Heart right ventricle (tissue), 16 donors: ENCODE results near the gene FA2H. TPM values are rescaled to one million over a fixed set of nuclear protein-coding genes. Genes with fewer than 3 reads are reported as not detected.

Experiments
- ATAC-seq, 8 donors: fragments of 200-7000 bp; cut with Tn5 transposase; one replicate each; pipeline ENCODE4 v1.9.1; 2020; ENCODE audit warnings: mild to moderate bottlenecking in 8 of 8, moderate library complexity in 8 of 8, moderate number of reproducible peaks in 1 of 8
- DNase-seq, 2 donors: peaks; one replicate each; pipeline ENCODE4 v3.0.0-alpha.2; 2020
- H3K27ac ChIP-seq, 10 donors: fragments of 200-600 bp; sonication (generic) in 2 of 10; one replicate each; pipeline versions ENCODE4 v1.5.0 to v1.8.0; 2020 to 2022; ENCODE audit warnings: mild to moderate bottlenecking in 3 of 10
- H3K27me3 ChIP-seq, 7 donors: fragments of 200-600 bp; one replicate each; pipeline ENCODE4 v1.8.0; 2021 to 2022; ENCODE audit warnings: mild to moderate bottlenecking in 2 of 7
- H3K36me3 ChIP-seq, 9 donors: fragments of 200-600 bp; sonication (generic) in 1 of 9; one replicate each; pipeline versions ENCODE4 v1.5.0 to v1.8.0; 2020 to 2022; ENCODE audit warnings: mild to moderate bottlenecking in 2 of 9
- H3K4me1 ChIP-seq, 9 donors: fragments of 200-600 bp; sonication (generic) in 1 of 9; one replicate each; pipeline versions ENCODE4 v1.5.0 to v1.8.0; 2020 to 2022; ENCODE audit warnings: mild to moderate bottlenecking in 4 of 9
- H3K4me3 ChIP-seq, 10 donors: fragments of 200-600 bp; sonication (generic) in 2 of 10; one replicate each; pipeline versions ENCODE4 v1.5.0 to v1.8.0; 2020 to 2022; ENCODE audit warnings: mild to moderate bottlenecking in 7 of 10, moderate library complexity in 2 of 10
- H3K9me3 ChIP-seq, 11 donors: fragments of 200-600 bp in 10 of 11; sonication (generic) in 2 of 11; one replicate each; pipeline versions ENCODE4 v1.5.0 to v1.8.0; 2013 to 2022; ENCODE audit warnings: mild to moderate bottlenecking in 2 of 11, control low read depth in 1 of 11, moderate library complexity in 1 of 11
- CTCF ChIP-seq, 9 donors: fragments of 200-600 bp; sonication (generic) in 2 of 9; IDR thresholded peaks; one replicate each; pipeline versions ENCODE4 v1.5.0 to v1.8.0; 2021 to 2022; ENCODE audit warnings: antibody characterized with exemption in 9 of 9, mild to moderate bottlenecking in 5 of 9, moderate library complexity in 1 of 9
- WGBS, 2 donors: extraction: QIAGEN DNeasy Blood & Tissue Kit; methylation state at CpG; one replicate each; pipeline ENCODE4 v1.1.7; 2013; ENCODE audit warnings: inconsistent platforms in 1 of 2; 5-methylcytosine and 5-hydroxymethylcytosine counted together
- intact Hi-C, 10 donors: fragments of 100-400 bp; cut with DNase I; formaldehyde crosslinking; loops; one replicate each; pipeline versions ENCODE4 v1.11.1 to v1.14.2; 2022
- polyA plus RNA-seq, 2 donors: library from polyadenylated mRNA; stranded (reverse); fragments of 200-250 nt; gene quantifications; one replicate each; pipeline ENCODE4 v1.2.3, GENCODE V29; 2013
- total RNA-seq, 10 donors: library from RNA; stranded (reverse); fragmentation: NEBNext Ultra II Directional in 3 of 10; extraction: Animal tissue kit (Norgen Biotek cat#: 25700) in 3 of 10; gene quantifications; one replicate each; pipeline versions ENCODE4 v1.2.1 to v1.2.4, GENCODE V29; 2021 to 2023
- donor health status: Arrhythmogenic right ventricular cardiomyopathy.
- donor health status: ischemic (EF 13 %, LVEDD 7.1; RV severe dilation, severe dysfunction).
- donor health status: healthy with polysubstance abuse.
- donor health status: DM: no; HTN: yes; CAD: no.
- donor health status: DM: no; HTN: no; CAD: no.
- donor health status: ischemic (EF 25% LVEDD 6.9; RV normal size, moderate dysfunction).
- donor health status: ischemic (EF 25% LVEDD 5.7; RV mildly dilated, moderate dysfunction).
- donor health status: healthy.
- donor health status: DM: yes; HTN: yes; CAD: no.
- donor health status: Ischemic cardiomyopathy.
- donor health status: ischemic (EF 35%, LVEDD 5.7; RV mildly dilated, moderate dysfunction).
- donor health status: nonischemic (EF 11% LVEDD 7.7; RV severe dilation, severe dysfunction).
- donor health status: DM: yes; HTN: yes; CAD: no.
- donor health status: PGD.
- donor health status: ischemic (EF 29% LVEDD 5.4; RV normal size, mild dysfunction).
- donor health status: nonischemic (EF 23%, LVEDD 6.1; RV moderate dilation, normal function).

The FA2H gene
- total and polyA plus RNA-seq, 12 donors = 0.04 to 0.41 (median 0.15) TPM; not detected in 9

- no peak overlapping the region for H3K27ac ChIP-seq
- H3K27me3 ChIP-seq = peaks cover 0 to 39% (median 18%) of the 10 kb centered on the region in 7 donors
- H3K9me3 ChIP-seq = no peaks in the 10 kb centered on the region
- no peak for TF ChIP-seq CTCF (IDR thresholded peaks at IDR 0.05)
- intact Hi-C loops = no loop called here
- no peak for DNase-seq
- no peaks in the 10 kb centered on the region for H3K4me1 ChIP-seq
- ATAC-seq = no peak
- H3K4me3 ChIP-seq = no peak overlapping the region
- no peaks in the 10 kb centered on the region for H3K36me3 ChIP-seq
Measured at GRCh38 chr16:74761665-74762064, 13.0 kb downstream of the FA2H start.

GRCh38 chr16:74760007-74760767 is 14.4 kb downstream of the FA2H start:
- WGBS, 2 donors = 66 to 67% methylated on average over 11 of the region's 11 CpGs
- intact Hi-C loops = no loop called here
- ATAC-seq = no peak

GRCh38 chr16:74759564-74759963 is 15.1 kb downstream of the FA2H start:
- TF ChIP-seq CTCF (IDR thresholded peaks at IDR 0.05) = no peak
- Histone ChIP-seq H3K4me3 (no peak overlapping the region), H3K4me1 (no peaks in the 10 kb centered on the region), H3K27ac (no peak overlapping the region), H3K36me3 (no peaks in the 10 kb centered on the region), H3K27me3 (peaks cover 0 to 39% (median 15%) of the 10 kb centered on the region in 7 donors), H3K9me3 (no peaks in the 10 kb centered on the region)
- 87 to 91% methylated on average over 3 of the region's 3 CpGs for WGBS, 2 donors
- DNase-seq (no peak), ATAC-seq (no peak)
- intact Hi-C loops = no loop called here

More at GRCh38 chr16:74760007-74760767, 14.4 kb downstream of the FA2H start:
- Histone ChIP-seq H3K36me3 (no peaks in the 10 kb centered on the region), H3K4me1 (no peaks in the 10 kb centered on the region), H3K4me3 (no peak overlapping the region), H3K9me3 (no peaks in the 10 kb centered on the region), H3K27ac (no peak overlapping the region), H3K27me3 (peaks cover 0 to 38% (median 18%) of the 10 kb centered on the region in 7 donors)
- no peak for DNase-seq
- no peak for TF ChIP-seq CTCF (IDR thresholded peaks at IDR 0.05)

DNA sequence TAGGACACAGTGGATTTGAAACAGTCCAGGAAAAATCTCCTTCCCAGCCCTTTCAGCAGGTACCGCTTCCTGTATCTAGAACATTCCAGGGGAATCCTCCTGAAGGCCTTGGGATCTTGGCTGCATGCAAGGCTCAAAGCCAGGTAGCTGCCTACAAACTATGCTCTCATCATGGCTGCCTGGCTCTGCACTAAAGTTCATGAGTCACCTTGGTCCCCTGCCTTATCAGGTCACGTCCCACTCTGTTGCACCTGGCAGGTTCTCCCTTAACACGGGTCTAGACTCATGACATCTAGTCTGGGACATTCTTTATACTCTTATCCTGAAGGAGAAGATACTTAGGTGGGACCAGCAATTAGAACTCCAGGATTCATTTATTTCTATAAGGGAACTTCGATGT is 15.8 kb downstream of the FA2H start:
- Histone ChIP-seq H3K4me3 (no peak overlapping the region), H3K27ac (no peak overlapping the region), H3K4me1 (no peaks in the 10 kb centered on the region), H3K27me3 (peaks cover 0 to 39% (median 12%) of the 10 kb centered on the region in 7 donors), H3K9me3 (no peaks in the 10 kb centered on the region), H3K36me3 (no peaks in the 10 kb centered on the region)
- intact Hi-C loops = no loop called here
- DNase-seq = no peak
- 86 to 91% methylated on average over 4 of the region's 4 CpGs for WGBS, 2 donors
- ATAC-seq = no peak
- no peak for TF ChIP-seq CTCF (IDR thresholded peaks at IDR 0.05)
